ENCODE data around the gene BCL2. TPM values are rescaled to one million over a fixed set of nuclear protein-coding genes. Genes with fewer than 3 reads are reported as not detected.

BCL2 gene
- total and polyA plus RNA-seq, 2 donors from 2014 or later: 6.0 to 39.2 TPM

DNA sequence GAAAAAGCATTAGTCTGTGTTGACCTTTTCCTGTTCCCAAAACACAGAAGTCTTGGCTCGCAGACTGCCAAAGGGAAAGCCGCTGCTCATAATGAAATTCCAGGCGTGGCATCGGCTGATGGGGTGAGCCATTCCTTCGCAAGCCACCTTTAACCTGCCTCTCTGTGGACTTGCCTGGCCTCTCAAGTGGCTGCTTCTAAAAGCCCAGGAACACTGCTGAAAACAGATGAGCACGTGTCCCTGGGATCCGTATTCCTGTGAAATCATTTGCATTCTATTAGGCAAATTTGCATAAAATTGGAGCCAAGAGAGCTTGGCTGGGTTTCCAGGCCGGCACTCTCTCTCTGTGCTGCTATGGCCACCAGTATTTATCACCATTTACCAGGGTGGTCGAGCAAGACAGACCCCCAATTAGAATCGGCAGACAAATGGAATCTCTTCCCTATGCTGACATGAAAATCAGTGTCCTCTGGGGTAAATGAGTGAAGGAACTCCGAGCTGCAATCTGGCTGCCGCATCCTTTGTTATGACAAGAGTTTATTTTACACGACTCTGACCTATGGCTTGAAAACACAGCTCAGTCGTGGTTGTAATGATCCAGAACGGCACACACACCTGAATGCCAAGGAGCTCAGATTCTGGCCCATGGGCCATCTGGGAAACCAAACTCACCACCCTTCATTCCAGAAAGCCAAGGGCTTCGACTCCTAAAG is 21.7 kb downstream of the BCL2 start:
- Histone ChIP-seq H3K9me3 (ENCODE audit: control insufficient read depth in 2 of 3, insufficient read depth in 1 of 3, low read length in 3 of 3) (no peaks in the 10 kb centered on the region), H3K27ac (ENCODE audit: low read depth in 2 of 2, low read length in 2 of 2) (peak overlapping the region; percentile 3 to 26), H3K36me3 (ENCODE audit: control insufficient read depth in 2 of 3, insufficient read depth in 3 of 3, low read length in 3 of 3) (no peaks in the 10 kb centered on the region), H3K4me1 (ENCODE audit: control insufficient read depth in 2 of 3, insufficient read depth in 2 of 3, low read depth in 1 of 3, low read length in 3 of 3) (peaks cover 2 to 21% (median 18%) of the 10 kb centered on the region in 3 donors), H3K4me3 (ENCODE audit: low read length in 3 of 3) (no peak overlapping the region), H3K9ac (ENCODE audit: low read length in 3 of 3) (peak overlapping the region in 1 of 3 donors; percentile 7), H3K27me3 (ENCODE audit: control insufficient read depth, insufficient read depth, low read length) (no peaks in the 10 kb centered on the region)
- FAIRE-seq (no peak), DNase-seq (peak in 1 of 5 donors; percentile 50)
- intact Hi-C loops (cut with DNase I): no loop called here
- TF ChIP-seq, protein P1, sequence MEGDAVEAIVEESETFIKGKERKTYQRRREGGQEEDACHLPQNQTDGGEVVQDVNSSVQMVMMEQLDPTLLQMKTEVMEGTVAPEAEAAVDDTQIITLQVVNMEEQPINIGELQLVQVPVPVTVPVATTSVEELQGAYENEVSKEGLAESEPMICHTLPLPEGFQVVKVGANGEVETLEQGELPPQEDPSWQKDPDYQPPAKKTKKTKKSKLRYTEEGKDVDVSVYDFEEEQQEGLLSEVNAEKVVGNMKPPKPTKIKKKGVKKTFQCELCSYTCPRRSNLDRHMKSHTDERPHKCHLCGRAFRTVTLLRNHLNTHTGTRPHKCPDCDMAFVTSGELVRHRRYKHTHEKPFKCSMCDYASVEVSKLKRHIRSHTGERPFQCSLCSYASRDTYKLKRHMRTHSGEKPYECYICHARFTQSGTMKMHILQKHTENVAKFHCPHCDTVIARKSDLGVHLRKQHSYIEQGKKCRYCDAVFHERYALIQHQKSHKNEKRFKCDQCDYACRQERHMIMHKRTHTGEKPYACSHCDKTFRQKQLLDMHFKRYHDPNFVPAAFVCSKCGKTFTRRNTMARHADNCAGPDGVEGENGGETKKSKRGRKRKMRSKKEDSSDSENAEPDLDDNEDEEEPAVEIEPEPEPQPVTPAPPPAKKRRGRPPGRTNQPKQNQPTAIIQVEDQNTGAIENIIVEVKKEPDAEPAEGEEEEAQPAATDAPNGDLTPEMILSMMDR (IDR thresholded peaks at IDR 0.05; ENCODE audit: borderline replicate concordance, extremely low read depth, insufficient read depth): no peak

DNA sequence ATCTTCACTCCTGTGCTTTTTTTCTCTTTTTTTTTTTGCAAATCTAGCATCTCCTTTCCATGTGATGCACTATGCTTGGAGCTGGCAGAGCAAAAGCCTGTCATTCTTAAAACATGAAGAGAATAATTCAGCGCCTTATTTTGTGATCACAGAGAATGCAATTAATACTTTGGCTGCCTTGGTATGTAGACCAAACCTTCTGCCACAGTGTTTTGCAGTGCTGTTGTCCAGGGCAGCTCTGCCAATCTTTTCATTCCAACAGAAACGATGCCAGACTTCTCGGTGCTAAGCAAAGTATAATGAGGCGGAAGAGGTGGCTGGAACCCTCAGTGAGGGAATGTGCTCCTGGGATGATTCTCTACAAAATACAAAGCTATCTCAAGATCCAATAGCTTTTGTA is 25.6 kb downstream of the BCL2 start:
- no peak for DNase-seq
- Histone ChIP-seq H3K27me3 (ENCODE audit: control insufficient read depth, insufficient read depth, low read length) (no peaks in the 10 kb centered on the region), H3K9ac (ENCODE audit: low read length in 3 of 3) (no peak overlapping the region), H3K36me3 (ENCODE audit: control insufficient read depth in 2 of 3, insufficient read depth in 3 of 3, low read length in 3 of 3) (no peaks in the 10 kb centered on the region), H3K4me1 (ENCODE audit: control insufficient read depth in 2 of 3, insufficient read depth in 2 of 3, low read depth in 1 of 3, low read length in 3 of 3) (peaks cover 0 to 15% (median 10%) of the 10 kb centered on the region in 3 donors), H3K9me3 (ENCODE audit: control insufficient read depth in 2 of 3, insufficient read depth in 1 of 3, low read length in 3 of 3) (no peaks in the 10 kb centered on the region), H3K4me3 (ENCODE audit: low read length in 3 of 3) (no peak overlapping the region), H3K27ac (ENCODE audit: low read depth in 2 of 2, low read length in 2 of 2) (no peak overlapping the region)
- no peak for FAIRE-seq
- TF ChIP-seq, protein P1 (IDR thresholded peaks at IDR 0.05; ENCODE audit: borderline replicate concordance, extremely low read depth, insufficient read depth): no peak
- intact Hi-C loops (cut with DNase I): no loop called here

DNA sequence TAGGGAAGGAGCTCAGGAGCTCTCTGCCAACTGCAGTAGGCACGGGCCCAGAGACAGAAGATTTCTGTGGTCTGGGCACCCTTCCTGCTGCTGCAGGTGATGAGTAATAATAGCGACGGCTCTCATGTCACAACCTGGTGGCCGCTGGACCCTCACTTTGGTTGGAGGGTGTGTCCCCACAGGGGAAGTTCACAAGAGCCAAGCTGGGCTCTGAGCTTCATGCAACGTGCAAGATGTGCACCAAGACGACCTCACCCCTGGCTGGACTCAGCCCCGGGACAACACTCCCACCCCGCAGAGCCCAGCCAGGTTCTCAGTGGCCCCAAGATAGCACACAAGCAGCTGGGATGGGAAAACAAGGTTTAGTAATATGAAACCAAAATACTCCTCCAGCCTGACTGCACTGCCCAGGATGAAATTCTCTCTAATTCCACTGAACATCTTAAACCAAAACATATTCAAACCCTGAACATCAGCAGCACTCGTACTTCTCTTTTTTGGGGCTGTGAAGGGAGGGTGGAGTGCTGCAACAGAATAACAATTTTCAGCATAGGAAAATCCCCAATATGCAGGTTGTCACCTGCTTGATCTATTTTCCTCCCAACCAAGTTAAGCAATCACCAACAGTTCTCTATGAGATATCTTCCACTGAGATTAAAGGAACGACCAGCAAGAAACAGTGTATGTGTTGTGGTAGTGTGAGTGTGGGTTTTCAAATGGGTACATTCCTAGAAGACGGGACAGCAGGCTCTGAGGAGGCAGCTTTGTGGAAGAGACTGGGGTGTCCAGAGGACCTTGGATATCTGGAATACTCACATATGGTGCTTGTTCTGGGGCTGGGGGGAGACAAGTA is 26.5 kb downstream of the BCL2 start:
- FAIRE-seq (no peak), DNase-seq (peak in 2 of 5 donors; percentile 48 to 56)
- TF ChIP-seq, protein P1 (IDR thresholded peaks at IDR 0.05; ENCODE audit: borderline replicate concordance, extremely low read depth, insufficient read depth): no peak
- intact Hi-C loops (cut with DNase I): no loop called here
- H3K4me3 ChIP-seq (ENCODE audit: low read length in 3 of 3): no peak overlapping the region
- no peak overlapping the region for H3K9ac ChIP-seq (ENCODE audit: low read length in 3 of 3)
- H3K27me3 ChIP-seq (ENCODE audit: control insufficient read depth, insufficient read depth, low read length): no peaks in the 10 kb centered on the region
- no peaks in the 10 kb centered on the region for H3K9me3 ChIP-seq (ENCODE audit: control insufficient read depth in 2 of 3, insufficient read depth in 1 of 3, low read length in 3 of 3)
- no peaks in the 10 kb centered on the region for H3K36me3 ChIP-seq (ENCODE audit: control insufficient read depth in 2 of 3, insufficient read depth in 3 of 3, low read length in 3 of 3)
- H3K4me1 ChIP-seq (ENCODE audit: control insufficient read depth in 2 of 3, insufficient read depth in 2 of 3, low read depth in 1 of 3, low read length in 3 of 3): peaks cover 0 to 6% (median 5%) of the 10 kb centered on the region in 3 donors
- H3K27ac ChIP-seq (ENCODE audit: low read depth in 2 of 2, low read length in 2 of 2): no peak overlapping the region
